ENCODE results near the gene MYO9B.

MYO9B gene

DNA sequence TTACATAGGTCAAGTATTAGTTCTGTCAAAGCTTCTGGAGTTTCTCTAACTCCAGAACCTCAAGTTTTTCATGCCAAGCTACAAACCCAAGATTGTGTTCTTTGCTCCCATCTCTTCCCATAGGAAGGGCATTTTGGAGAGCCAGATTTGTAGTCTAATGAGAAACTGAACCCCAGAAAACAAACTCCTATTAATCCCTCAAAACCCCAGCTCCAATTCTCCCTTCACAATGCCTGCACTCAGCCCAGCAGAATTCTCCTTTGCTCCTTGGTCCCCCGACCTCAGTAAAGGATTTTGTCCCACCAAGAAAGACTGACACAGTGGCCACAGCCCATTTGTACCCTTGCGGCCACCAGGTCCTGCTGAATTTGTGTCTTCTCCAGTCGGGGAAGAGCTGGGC lies 180.6 kb downstream of the MYO9B start:
- no peak overlapping the region for H3K4me3 ChIP-seq (ENCODE audit: low read depth, low read length)
- in situ Hi-C loops (cut with HindIII; ENCODE audit: low sequenced_read_pairs) = no loop called here
- TF ChIP-seq CTCF (IDR thresholded peaks at IDR 0.05; ENCODE audit: low read depth, low read length) = no peak
- no peak for DNase-seq (ENCODE audit: low read depth, low spot score)

DNA sequence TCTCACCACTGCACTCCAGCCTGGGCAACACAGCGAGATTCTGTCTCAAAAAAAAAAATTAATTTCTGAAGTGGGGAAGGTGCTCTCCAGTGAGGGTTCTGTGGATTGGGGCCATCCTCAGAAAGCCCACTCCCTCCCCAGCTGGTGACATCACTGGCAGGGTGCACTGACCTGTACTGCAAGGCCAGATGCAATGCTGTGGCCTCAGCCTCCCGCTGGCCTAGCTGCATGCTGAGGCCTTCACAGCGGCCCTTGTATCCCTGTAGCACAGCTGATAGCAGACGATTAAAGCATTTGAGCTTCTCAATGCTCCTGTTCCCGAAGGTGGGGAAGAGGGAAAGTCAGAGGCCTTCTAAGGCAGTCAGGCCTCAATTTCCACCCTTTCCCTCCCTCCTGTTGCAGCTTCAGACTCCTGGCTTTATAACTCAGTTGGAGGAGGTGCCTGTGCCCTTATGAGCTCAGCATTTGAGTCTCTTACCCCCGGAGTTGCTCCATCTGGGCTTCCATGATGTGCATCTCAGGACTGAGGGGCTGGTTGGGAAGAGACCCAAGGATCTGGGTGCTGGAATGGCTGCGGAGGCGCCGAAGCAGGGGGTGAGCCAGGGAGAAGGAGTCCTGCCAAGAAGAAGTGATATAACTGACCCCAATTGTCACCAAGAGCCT lies 183.7 kb downstream of the MYO9B start:
- in situ Hi-C loops (cut with HindIII; ENCODE audit: low sequenced_read_pairs) = no loop called here
- no peak for TF ChIP-seq CTCF (IDR thresholded peaks at IDR 0.05; ENCODE audit: low read depth, low read length)
- DNase-seq (ENCODE audit: low read depth, low spot score) = peak; percentile 30
- no peak overlapping the region for H3K4me3 ChIP-seq (ENCODE audit: low read depth, low read length)

DNA sequence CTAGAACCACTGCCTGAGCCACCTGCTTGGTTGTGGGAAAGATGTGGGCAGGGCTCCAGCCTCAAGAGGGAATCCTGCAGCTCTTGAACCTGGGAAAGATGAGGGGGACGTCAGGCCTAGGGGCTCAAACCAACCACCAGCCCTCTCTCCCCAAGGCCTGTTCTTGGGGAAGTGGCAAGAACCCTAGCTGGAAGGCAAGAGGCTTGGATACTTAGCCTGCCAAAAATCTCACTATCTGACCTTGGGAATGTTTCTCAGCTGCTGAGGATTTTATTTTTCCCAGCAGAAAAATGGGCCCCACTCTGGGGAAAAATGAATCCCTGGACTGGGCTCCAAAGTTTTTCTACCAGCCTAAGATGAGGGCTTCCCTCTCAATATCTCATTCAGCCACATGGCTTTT lies 184.4 kb downstream of the MYO9B start:
- TF ChIP-seq CTCF (IDR thresholded peaks at IDR 0.05; ENCODE audit: low read depth, low read length) = no peak
- H3K4me3 ChIP-seq (ENCODE audit: low read depth, low read length) = no peak overlapping the region
- in situ Hi-C loops (cut with HindIII; ENCODE audit: low sequenced_read_pairs) = no loop called here
- no peak for DNase-seq (ENCODE audit: low read depth, low spot score)

- H3K4me3 ChIP-seq (ENCODE audit: low read depth, low read length) = no peak overlapping the region
- peak; percentile 86 for TF ChIP-seq CTCF (IDR thresholded peaks at IDR 0.05; ENCODE audit: low read depth, low read length)
- peak; percentile 62 for DNase-seq (ENCODE audit: low read depth, low spot score)
- in situ Hi-C loops (cut with HindIII; ENCODE audit: low sequenced_read_pairs) = no loop called here
These were observed 185.3 kb downstream of the MYO9B start for GRCh38 chr19:17260842-17261325.

GRCh38 chr19:17262557-17262956 lies 187.0 kb downstream of the MYO9B start:
- in situ Hi-C loops (cut with HindIII; ENCODE audit: low sequenced_read_pairs) = no loop called here
- no peak for DNase-seq (ENCODE audit: low read depth, low spot score)
- no peak for TF ChIP-seq CTCF (IDR thresholded peaks at IDR 0.05; ENCODE audit: low read depth, low read length)
- no peak overlapping the region for H3K4me3 ChIP-seq (ENCODE audit: low read depth, low read length)
